ENCODE data around the gene NVL.

NVL gene

GRCh38 chr1:224276771-224277487, 53.0 kb downstream of the NVL start:
- DNase-seq: no peak

GRCh38 chr1:224274970-224275626, 54.9 kb downstream of the NVL start:
- DNase-seq: no peak

GRCh38 chr1:224273641-224274040, 56.3 kb downstream of the NVL start:
- DNase-seq: no peak

- no peak for DNase-seq
Measured at GRCh38 chr1:224271106-224271505, 58.9 kb downstream of the NVL start.

- DNase-seq: no peak
Measured at GRCh38 chr1:224267925-224268324, 62.0 kb downstream of the NVL start.

- DNase-seq: no peak
Measured at GRCh38 chr1:224266915-224267856, 62.8 kb downstream of the NVL start.

- no peak for DNase-seq
Measured at GRCh38 chr1:224266105-224266914, 63.7 kb downstream of the NVL start.

GRCh38 chr1:224264321-224264720, 65.7 kb downstream of the NVL start:
- DNase-seq: no peak

GRCh38 chr1:224262373-224263054, 67.5 kb downstream of the NVL start:
- DNase-seq: no peak

GRCh38 chr1:224259986-224260385, 70.0 kb downstream of the NVL start:
- no peak for DNase-seq

- DNase-seq: no peak
Measured at GRCh38 chr1:224258351-224258750, 71.6 kb downstream of the NVL start.

- DNase-seq: no peak
Measured at GRCh38 chr1:224256640-224257039, 73.3 kb downstream of the NVL start.

GRCh38 chr1:224253721-224254120, 76.3 kb downstream of the NVL start:
- no peak for DNase-seq

GRCh38 chr1:224252479-224252878, 77.5 kb downstream of the NVL start:
- DNase-seq: no peak

GRCh38 chr1:224251741-224252146, 78.2 kb downstream of the NVL start:
- DNase-seq: no peak

- no peak for DNase-seq
Measured at GRCh38 chr1:224245188-224245587, 84.8 kb downstream of the NVL start.

GRCh38 chr1:224238756-224239155, 91.2 kb downstream of the NVL start:
- no peak for DNase-seq

GRCh38 chr1:224238212-224238611, 91.8 kb downstream of the NVL start:
- DNase-seq: no peak

GRCh38 chr1:224237119-224237881, 92.7 kb downstream of the NVL start:
- DNase-seq: no peak

GRCh38 chr1:224235813-224236493, 94.0 kb downstream of the NVL start:
- no peak for DNase-seq

GRCh38 chr1:224234017-224234416, 96.0 kb downstream of the NVL start:
- no peak for DNase-seq

Data from KG1 (cell line).